GM19193 (cell line): ENCODE measurements around the gene MARK2.
A peak's percentile ranks its signal among the peaks of the same experiment; 100 is the strongest.

ENCODE experiments used
- POLR2A ChIP-seq: IDR thresholded peaks from 4 replicates; pipeline ENCODE4 v1.6.1; 2011; ENCODE audit not compliant: insufficient read depth, insufficient read length; ENCODE audit errors: extremely low read depth

MARK2 gene

DNA sequence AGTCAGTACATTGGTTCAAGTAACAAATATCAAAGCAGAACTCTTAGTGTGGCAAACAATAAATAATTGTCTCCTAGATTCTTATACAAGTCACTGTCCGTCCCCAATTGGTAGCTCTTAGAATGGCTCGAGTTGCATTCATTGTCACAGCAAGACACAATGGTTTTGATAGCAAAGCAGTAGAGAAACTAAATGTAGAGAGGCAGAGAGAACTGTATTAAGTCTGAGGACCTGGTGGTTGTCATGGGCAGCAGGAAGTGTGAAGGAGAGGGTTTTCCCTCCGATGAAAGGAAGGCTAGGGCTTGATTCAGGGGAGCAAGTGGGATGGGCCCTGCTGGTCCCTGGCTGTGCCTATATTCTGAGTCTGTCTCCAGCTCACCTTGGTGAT lies 41.5 kb downstream of the MARK2 start:
- no peak for TF ChIP-seq POLR2A

DNA sequence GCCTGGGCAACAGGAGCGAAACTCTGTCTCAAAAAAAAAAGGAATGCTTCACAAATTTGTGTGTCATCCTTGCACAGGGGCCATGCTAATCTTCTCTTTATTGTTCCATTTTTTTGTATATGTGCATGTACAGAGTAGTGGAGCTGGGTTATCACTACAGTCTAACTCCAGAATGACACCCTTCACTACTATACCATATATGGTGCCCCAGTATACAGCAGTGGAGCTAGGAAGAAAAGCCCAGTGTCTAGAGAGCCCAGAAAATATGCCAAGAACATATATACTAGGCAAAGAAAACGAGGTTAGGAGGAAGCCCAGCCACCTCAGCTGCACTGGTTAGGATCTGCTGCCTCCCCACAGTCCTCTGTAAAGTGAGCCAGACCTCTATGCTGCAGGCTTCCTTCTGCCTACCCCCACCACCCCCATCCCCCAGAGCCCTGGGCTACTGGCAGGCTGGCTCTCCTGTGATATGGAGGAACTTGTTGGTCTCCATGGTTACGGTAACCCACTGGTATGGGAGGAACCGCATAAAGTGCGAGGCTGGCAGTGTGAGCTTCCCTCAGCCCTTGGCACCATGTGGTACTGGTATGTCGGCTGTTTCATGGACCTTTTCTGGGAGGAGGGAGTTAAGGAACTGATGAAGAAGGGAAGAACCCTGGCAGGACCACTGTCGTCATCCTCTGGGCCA lies 43.8 kb downstream of the MARK2 start:
- TF ChIP-seq POLR2A, result no peak

DNA sequence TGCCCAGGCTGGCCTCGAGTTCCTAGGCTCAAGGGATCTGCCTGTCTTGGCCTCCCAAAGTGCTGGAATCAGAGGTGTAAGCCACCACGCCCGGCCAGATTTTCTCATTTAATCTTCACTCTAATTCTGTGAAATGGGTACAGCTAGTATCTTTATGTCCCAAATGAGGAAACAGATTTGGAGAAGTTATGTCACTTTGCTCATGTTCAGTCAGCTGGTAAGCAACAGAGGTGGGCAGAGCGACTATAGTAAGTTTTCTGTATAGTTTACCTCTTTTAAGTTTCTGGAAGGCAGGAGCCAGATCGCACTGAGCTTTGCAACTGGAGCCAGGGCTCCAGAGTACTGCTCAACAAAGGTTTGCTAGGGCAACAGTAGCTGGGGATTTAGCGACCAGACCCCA lies 44.9 kb downstream of the MARK2 start:
- TF ChIP-seq POLR2A, result no peak

DNA sequence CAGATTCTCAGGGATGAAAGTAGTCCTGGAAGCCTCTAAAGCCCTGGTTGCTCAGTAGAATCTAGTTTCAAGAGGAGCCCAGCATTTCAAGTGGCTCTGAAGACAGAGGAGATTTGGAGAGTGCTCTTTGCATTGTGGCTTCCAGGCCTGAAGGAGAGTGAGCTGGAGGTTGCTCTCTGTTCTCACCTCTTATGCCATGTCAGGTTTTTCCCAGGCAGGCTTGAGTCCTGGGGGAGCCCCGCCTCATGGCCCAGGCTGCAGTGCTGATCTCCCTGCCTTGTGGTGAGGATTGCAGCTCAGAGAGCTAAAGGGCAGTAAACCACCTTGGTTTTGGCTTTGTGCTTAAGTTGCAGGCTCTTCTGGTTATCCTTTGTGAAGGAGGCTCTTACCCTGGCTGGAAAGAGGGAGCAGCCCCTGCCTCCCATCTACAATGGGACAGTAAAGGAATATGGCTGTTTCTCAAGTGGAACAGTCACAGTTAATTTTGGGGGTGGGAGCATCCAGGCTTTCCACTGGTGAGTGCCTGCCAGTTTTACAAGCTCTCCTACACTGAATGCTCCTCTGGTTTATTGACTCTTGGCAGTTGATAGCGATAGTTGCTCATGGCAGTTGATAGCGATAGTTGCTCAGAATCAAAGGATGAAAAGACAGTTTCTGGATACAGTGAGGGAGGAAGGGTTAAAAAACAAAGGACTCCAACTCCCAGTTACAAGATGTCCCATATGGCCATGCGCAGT lies 45.5 kb downstream of the MARK2 start:
- no peak for TF ChIP-seq POLR2A

DNA sequence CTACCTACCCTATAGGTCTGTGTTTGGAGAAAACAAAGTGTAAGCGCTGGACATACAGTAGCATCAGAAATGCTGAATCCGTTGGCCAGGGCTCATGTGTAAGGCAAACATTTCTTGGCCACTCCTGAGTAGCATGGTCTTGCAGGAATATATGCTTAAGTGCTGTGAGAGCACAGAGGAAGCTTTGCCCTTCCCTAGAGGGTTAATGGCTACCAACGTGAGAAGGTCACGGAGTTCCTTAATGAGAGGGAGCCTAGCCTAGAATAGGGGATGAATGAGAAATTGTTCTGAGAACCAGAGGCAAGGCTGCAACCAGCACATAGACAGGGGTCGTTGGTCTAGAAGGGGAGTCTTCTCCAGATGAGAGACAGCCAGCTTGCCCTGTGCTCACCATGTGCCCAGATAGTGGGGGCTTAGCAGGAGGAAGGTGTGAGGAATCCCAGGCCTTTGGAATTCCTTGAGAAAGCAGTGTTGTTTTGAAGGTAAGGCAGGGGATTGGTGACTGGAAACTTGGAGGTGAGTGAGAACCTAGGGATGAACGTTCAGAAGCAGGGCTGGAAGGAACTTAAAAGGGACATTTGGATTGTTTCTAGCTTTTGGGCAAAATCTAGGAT lies 48.6 kb downstream of the MARK2 start:
- TF ChIP-seq POLR2A, result no peak

DNA sequence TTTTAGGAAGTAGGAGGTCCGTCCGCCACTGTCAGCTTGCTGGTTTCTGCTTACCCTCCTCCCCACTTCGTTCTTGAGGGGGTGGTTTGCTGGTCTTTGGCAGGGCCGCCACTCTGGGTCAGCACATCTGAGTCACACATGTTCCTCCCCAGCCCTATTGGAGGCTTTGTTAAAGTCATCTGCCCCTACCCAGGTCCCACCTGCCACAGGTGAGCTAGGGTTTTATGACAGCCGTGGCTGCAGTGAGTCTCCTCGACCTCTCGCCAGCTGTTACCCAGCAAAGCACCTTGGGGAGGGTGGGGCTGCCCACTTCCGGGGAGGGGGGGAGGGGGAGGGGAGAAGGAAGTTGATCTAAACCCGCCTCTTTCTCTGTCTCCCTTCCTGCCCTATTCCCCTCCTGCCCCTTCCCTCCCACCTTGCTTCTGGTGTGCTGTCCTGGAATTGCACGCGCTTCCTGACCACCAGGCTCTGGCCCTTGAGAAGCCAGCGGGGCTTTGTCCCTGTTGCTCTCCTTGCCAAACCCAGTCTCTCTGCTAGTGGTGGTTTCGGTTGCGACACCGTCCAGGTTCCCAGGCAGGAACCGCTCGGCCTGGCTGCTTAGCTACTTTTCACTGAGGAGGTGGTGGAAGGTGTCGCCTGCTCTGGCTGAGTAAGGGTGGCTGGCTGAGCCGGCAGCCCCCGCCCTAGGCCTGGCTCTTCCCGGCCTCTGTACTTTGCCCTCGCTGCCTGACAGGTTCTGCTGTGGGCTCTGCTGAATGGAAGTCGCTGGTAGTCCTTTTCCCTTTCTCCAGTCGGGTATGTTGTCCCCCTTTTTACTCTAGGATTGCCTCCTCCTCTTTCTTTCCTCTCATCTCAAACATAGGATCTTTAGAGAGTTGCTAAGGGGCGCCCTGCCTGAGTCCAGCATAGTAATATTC lies 49.5 kb downstream of the MARK2 start:
- peak; percentile 29 for TF ChIP-seq POLR2A

DNA sequence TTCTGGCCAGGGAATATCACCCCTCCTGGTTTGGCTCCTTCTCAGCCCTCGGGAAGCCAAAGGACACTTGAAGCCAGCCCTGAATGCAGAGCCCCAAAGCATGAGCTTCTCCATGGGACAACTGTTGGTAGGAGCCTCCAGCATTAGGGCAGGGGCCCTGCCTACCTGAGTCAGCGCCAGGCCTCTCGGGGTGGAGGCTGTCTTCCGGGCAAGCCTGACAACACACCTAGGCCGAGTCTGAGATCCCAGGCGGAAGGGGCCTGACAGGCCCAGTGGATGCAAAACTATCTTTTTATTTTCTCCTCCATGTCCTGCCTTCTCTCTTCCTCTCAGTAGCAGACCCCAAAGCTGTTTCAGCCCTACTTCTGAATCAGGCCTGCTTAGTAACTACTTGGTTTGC lies 50.4 kb downstream of the MARK2 start:
- no peak for TF ChIP-seq POLR2A

DNA sequence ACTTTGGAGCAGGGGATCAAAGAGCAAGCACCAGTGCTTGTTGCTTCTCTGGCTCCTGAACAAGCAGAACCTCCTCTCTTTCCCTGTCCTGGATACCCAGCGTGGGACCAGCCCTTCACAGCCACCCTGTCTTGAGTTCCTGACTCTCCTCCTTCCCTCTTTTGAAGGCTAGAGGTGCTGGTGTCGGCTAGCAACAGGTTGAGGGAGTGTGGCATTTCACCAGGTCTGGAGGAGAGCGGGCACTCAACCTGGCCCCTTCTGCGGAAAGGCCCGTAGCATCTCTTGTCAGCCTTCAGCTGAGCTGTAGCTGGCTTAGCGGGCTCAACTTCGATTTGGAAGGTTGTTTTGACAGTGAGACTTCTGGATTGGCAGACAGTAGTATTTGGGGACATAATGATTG lies 51.5 kb downstream of the MARK2 start:
- no peak for TF ChIP-seq POLR2A

DNA sequence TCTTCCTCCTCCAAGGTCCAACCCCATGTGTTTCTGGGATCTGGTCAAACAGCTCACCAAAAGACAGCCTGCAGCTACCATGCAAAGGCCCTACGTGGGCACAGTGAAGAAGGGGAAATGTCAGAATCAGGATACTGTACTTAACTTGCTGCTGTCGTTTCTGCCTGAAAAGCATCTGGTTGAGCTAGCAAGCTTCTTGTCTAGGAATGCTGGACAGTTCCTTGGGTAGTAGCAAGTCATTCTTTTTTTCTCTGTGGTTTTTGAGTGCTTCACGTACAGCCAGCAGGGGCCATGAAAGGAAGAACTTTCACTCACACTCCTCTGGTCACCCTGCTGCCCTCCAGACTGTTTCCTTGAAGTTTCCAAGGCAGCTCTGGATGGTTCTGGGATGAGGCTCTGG lies 53.3 kb downstream of the MARK2 start:
- no peak for TF ChIP-seq POLR2A

DNA sequence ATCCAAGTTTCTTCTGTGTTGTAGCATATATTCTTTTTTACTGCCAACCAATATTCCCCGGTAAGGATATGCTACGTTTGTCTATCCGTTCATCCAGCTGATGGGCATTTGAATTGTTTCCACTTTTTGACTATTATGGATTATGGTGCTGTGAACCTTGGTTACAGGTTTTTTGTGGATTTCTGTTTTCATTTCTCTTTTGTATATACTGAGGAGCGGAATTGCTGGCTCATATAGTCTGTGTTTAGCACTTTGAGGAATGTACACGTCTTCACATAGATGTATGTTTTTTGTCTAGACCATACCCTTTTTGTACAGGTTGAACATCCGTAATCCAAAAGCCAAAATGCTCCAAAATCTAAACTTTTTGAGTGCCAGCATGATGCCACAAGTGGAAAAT lies 54.4 kb downstream of the MARK2 start:
- TF ChIP-seq POLR2A, result no peak

DNA sequence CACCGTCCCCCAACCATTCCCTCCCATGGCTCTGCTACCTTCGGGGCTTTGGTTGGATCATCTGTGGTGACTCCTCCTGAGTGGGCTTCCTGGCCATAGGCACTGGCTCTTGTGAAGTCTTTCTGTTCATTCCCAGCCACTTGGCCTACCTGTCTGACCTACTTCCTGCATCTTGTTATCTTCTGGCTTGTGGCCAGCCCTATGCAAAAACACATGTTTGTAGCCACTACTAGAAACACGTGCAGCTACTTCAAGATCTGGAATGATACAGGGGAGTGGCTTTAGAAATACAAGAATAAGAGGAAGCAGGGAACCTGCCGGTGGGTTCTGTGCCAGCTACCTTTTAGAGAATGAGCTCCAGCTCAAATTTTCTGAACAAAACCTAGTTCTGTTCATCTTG lies 57.2 kb downstream of the MARK2 start:
- TF ChIP-seq POLR2A, result no peak

DNA sequence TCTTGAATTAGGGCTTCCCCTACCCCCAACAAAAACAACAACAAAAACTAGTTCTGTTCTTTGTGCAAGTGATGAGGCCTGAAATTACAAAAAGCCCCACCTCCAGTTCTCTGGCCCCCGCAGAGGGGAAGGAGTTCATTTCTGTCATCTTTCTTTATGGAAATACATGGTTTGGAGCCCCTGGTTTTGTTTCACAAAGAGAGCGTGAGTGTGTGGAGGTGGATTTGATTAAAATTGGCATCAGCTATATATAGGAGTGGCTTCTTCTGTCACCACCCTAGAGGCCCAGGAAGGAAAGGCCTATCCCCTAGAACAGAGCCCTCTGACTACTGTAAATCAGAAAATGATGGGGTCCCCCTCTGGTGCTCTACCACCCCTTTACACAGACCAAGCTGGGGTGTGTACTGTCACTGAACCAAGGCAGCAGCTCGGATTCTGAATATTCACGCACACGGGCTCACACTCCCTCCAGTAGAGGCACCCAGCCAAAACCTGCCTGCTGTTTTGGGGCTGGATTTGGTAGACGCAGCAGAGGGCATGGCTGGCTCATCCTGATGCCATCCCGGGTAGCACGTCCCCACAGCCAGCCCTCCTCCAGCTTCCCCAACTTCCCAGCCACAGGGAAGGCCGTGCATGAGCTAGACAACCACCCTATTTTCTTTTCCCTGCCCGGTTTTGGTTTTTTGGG lies 58.7 kb downstream of the MARK2 start:
- TF ChIP-seq POLR2A, result no peak

DNA sequence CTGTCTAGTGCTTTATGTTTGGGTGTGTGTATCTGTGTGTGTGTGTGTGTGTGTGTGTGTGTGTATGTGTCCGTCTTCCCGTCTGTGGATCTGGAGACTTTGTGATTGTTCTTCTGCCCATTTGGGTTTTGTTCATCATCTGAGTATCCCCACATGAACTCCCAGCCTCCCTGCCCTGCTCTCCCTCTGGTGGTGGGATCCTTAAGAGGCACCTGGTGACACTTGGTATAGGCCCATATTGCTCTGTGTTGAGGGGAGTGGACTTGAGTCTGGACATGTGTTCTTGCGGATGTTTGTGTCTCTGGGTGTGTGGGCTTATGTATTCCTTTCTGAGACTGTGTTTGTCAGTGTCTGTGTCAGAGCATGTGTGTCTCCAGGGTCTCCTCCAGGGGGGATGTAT lies 62.8 kb downstream of the MARK2 start:
- TF ChIP-seq POLR2A, result no peak

DNA sequence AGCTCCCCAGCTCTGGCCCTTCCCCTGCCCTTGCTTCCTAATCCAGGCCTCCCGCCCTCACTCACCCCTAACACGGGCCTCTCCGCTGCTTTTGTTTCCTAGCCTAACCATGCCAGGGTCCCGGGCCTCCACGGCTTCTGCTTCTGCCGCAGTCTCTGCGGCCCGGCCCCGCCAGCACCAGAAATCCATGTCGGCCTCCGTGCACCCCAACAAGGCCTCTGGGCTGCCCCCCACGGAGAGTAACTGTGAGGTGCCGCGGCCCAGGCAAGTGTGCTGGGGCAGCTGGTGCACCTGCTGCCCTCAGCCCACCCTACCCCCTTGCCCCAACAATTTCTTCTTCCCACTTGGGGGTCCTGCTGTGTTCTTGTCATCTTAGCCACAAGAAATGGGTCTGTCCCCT lies 65.0 kb downstream of the MARK2 start:
- TF ChIP-seq POLR2A, result no peak
